Forelimb muscle (tissue), 1 donor: Measurements from ENCODE around the gene NDUFA7. TPM values are rescaled to one million over a fixed set of nuclear protein-coding genes. Genes with fewer than 3 reads are reported as not detected.
"Not testable (repeated sequence)": the region's sequence is repeated elsewhere in the genome, so short reads cannot be mapped to it uniquely, and the experiment has no call there.

Experiments used
- DNase-seq: peaks from one replicate; pipeline ENCODE4 v3.0.0-alpha.2; 2013; ENCODE audit warnings: low read depth
- polyA plus RNA-seq: library from polyadenylated mRNA; unstranded; fragments of 120-200 nt; gene quantifications from one replicate; pipeline ENCODE4 v1.2.1, GENCODE V29; 2013; ENCODE audit not compliant: insufficient read length

Gene NDUFA7
- polyA plus RNA-seq: 44.0 TPM

DNA sequence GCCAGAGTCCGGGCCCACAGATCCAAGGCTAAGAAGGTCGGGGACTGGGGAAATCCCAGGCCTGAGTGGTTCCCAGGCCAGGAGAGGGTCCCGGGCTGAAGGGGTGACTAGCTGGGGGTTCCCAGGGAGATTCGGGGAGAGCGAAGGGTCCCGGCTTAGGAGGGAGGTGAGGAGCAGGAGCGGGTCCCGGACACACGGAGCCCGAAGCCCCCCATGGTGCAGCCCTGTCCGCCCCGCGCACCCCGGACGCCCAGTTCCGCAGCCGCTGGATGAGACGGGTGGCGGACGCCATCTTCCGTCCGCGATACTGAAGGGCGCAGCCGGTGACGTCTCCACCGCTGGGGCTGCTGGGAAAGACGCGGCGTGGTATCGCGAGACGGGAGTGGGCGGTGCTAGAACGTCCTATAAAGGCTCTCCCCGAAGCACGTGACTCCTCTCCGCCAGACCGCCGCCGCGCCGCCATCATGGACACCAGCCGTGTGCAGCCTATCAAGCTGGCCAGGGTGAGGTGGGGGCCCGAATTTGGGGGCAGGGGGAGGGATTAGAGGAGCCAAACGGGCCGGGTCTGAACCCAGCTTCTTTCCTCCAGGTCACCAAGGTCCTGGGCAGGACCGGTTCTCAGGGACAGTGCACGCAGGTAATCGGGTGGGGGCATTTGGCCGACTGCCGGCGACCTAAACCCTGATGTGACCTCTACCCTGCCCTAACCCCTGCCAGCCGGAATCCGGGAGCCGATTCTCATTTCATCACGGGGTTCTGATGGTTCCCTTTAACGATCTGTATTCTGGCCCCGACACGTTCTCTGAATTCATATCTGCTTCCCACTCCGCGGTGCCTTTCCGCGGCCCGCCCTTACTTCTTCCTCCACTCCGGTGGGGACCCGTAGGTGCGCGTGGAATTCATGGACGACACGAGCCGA is at the start of gene NDUFA7, which contains the start of gene RPS28:
NDUFA7 (minus strand) TSS at position 309 of the 919 bp plus-strand sequence; CDS start at position 292, 17 bp downstream.
RPS28 (plus strand) TSS at position 430 of the 919 bp plus-strand sequence; CDS start at position 465, 35 bp downstream.
- DNase-seq: peak; percentile 95

DNA sequence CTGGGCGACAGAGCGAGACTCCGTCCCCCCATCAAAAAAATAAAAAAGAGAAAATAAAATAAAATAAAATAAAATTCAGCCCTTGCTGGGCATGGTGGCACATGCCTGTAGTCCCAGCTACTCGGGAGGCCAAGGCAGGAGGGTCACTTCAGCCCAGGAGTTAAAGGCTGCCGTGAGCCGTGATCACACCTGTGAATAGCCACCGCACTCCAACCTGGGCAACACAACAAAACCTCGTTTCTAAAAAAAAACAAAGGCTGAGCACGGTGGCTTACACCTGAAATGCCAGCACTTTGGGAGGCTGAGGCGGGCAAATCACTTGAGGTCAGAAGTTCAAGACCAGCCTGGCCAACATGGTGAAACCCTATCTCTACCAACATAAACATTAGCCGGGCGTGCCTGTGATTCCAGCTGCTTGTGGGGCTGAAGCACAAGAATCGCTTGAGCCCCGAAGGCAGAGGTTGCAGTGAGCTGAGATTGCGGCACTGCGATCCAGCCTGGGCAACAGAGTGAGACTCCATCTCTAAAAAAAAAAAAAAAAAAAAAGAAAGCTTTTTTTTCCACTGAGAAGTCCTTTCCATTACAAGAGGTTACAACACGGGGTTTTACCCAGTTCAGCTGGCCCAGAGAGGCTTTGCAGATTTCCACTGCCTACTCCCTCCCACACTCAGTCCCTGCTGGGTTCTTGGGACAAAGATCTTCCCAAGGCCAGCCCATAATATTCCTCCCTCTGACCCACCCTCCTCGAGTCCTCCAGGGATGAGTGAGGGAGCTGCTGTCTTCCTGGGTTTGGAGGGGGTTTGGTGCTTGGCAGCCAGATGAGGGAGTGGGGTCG is 49.2 kb upstream of the NDUFA7 start:
- DNase-seq: no peak

DNA sequence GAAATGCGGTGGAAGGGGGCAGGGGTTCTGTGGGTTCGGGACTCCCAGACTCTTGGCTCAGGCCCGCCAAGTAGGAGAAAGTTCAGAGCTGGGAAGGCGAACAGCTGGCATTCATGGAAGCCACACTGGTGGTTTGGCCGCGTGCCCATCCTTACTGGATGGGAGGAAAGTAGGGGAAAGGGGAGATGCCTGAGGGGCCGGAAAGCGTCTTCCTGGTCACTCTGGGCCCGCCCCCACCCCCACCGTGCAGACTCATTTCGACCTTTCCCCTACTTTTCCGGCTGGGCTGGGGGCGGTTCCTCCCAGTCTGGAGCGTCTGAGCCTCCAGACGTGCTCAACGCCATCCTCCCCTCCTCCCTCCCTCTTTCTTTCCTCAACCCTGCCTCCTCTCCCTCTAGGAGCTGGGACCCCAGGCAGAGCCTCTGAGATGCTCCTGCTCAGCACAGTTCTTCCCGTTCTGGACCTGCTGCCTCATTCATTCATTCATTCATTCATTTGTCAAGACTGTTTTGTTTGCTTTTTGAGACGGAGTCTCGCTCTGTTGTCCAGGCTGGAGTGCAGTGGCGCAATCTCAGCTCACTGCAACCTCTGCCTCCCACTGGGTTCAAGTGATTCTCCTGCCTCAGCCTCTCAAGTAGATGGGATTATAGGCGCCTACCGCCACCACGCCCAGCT is 46.3 kb upstream of the NDUFA7 start:
- DNase-seq: no peak

DNA sequence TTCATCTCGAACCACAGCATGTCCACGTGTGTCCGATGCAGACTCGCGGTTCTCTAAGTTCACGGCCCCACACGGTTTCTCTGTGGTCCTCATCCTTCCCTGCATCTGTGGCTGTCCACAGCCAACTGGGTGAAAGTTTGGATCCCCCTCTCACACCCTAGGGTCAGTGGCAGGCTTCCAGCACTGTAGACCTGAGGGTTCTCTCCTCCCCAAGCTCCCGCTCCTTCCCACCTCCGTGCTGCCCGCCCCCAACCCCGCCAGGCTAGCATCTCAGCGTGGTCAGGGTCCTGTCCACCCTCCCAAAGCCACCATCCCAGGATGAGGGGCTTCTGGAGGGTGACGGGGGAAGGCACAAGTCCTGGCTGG is 45.8 kb upstream of the NDUFA7 start:
- no peak for DNase-seq

DNA sequence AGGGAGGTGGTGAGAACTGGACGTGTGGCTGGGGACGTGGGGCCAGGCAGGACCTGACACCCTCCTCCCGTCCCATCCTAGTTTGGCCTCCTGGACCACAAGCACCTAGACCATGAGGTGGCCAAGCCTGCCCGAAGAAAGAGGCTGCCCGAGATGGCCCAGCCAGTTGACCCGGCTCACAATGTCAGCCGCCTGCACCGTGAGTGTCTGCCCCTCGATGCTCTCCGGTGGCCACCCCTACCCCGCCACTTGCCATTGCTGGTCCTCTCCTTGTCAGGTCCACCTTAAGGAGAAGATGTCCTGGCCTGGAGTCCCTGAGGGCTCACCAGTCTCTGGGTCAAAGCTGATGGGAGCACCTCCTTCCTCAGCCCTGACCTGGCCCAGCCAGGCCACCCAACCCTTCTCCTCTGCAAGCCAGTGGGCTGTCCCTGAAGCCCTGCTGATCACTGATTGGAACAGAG is 45.0 kb upstream of the NDUFA7 start:
- DNase-seq: no peak

DNA sequence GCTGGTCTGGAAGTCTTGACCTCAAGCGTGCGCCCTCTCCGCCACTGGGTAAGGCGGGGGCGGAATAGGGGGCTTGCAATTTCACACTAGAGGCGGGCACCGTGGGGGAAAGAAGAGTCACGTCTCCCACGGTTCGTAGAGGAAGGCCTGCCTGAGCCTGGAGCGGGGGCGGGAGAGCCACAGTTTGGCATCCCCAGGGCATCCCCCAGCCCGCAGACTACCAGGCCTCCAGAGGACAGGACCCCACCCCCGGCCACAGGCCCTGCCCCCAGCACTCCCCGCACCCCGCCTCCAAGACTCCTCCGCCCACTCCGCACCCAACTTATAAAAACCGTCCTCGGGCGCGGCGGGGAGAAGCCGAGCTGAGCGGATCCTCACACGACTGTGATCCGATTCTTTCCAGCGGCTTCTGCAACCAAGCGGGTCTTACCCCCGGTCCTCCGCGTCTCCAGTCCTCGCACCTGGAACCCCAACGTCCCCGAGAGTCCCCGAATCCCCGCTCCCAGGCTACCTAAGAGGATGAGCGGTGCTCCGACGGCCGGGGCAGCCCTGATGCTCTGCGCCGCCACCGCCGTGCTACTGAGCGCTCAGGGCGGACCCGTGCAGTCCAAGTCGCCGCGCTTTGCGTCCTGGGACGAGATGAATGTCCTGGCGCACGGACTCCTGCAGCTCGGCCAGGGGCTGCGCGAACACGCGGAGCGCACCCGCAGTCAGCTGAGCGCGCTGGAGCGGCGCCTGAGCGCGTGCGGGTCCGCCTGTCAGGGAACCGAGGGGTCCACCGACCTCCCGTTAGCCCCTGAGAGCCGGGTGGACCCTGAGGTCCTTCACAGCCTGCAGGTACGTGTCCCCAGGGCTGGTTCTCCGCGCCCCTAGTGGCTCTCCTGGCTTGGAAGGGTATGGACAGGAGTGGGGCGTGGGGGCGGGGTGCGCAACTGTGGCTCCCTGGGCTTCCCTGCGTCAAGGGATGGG is 42.9 kb upstream of the NDUFA7 start, which contains the start of gene ANGPTL4:
ANGPTL4 (plus strand) TSS at position 353 of the 969 bp plus-strand sequence; CDS start at position 520, 167 bp downstream.
- no peak for DNase-seq

DNA sequence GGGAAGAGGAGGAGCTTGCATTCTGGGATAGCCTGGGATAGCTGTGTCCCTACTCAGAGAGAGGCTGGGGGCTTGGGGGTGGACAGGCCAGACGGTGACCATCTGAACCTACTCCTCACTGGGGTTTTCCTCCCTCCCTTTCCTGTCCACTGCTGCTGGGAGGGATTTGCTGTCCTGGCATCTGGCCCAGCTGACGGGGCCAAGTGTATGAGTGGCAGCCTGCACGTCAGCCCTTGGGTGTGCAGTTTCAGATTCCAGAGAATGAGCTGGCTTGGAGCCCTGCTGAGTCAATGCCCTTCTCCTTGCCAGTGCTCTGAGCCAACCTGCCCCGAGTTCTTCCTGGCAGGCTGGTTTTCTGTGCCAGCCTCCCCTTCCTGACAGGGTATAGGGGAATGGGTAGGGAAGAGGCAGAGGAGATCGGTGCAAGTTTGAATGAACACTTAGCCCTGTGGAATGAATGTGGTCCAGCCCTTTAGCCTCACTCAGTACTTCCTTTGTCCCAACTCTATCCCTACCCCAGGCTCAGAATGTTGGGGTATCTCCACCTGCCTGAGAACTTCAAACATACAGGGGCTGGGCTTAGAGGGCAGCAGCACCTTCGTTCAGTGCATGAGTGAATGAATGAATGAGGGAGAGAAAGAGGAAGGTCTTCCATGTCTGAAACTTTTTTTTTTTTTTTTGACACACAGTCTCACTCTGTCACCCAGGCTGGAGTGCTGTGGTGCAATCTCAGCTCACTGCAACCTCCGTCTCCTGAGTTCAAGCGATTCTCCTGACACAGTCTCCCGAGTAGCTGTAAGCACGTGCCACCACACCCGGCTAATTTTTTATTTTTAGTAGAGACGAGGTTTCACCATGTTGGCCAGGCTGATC is 41.0 kb upstream of the NDUFA7 start:
- no peak for DNase-seq

DNA sequence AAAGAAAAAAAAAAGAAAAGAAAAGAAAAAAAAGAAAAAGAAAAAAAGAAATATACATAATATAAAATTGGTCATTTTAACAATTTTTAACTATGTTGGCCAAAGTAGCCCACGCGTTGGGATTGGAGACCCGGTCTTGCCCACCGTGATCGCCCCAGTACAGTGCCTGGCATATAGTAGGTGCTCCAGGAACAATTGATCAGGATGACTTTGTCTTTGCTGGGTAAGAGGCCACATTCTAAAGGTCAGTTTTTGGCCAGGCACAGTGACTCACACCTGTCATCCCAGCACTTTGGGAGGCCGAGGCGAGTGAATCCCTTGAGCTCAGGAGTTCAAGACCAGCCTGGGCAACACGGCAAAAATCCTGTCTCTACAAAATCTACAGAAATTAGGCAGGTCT is 39.0 kb upstream of the NDUFA7 start:
- DNase-seq: no peak

DNA sequence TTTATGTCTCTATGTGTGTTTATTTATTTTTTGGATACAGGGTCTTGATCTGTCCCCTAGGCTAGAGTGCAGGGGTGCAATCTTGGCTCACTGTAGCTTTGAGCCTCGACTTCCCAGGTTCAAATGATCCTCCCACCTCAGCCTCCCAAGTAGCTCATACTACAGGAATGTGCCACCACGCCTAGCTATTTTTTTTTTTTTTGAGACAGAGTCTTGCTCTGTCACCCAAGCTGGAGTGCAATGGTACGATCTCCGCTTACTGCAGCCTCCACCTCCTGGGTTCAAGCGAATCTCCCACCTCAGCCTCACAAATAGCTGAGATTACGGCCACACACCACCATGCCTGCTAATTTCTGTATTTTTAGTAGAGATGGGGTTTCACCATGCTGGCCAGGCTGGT is 37.8 kb upstream of the NDUFA7 start:
- no peak for DNase-seq

DNA sequence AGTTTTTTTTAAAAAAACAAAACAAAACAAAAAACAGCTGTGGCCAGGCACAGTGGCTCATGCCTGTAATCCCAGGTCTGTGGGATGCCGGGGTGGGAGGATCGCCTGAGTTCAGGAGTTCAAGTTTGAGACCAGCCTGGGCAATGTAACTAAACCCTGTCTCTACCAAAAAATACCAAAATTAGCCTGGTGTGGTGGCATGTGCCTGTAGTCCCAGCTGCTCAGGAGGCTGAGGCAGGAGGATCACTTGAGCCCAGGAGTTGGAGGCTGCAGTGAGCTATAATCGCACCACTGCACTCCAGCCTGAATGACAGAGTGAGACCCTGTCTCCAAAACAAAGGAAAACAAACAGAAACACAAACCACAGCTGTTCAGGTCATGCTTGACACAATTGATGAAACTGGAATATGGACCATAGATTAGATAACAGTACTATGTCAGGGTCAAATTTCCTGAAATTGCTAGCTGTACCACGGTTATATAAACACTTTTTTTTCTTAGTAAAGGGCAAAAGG is 35.9 kb upstream of the NDUFA7 start:
- DNase-seq: no peak

DNA sequence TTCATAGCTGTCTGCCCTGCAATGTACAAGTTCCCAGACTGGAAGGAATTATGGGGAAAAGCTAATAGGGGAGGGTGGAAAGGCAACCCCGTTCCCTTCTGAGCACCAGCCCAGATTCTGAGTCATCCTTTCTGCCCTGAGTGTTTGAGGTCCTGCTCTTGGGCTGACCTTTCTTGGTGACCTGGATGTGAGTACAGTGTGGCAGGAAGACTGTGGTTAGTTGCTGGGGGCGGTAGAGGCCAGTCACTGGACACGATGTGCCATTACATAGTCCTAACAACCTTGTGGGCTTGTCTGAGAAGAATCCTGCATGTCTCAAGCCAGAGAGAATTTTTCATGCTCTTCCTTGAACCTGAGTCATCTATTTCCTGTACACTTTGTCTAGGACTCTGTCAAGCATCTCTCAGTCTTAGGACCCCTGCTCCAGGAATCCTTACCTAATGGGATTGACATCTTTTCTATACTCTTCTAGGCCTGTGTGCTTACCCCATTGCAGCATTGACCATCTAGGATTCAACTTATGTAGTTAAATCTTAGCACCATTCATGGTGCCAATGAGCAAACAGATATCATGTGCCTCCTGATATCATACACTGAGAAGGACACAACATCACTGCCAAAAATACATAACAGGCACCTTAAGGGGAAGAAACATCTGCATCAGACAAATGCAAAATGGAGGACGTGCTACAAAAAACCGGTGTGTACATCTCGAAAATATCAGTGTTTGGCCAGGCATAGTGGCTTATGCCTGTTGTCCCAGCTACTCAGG is 34.6 kb upstream of the NDUFA7 start:
- DNase-seq: no peak

DNA sequence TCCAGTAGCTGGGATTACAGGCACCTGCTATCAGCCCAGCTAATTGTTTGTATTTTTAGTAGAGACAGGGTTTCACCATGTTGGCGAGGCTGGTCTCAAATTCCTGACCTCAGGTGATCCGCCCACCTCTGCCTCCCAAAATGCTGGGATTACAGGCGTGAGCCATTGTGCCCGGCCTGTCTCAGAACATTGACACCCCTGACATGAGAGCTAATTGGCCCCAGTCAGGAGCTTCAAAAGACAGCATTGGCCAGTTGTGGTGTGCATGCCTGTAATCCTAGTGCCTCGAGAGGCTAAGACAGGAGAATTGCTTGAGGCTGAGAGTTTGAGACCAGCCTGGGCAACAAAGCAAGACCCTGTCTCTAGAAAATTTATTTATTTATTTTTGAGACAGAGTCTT is 31.7 kb upstream of the NDUFA7 start:
- not testable (repeated sequence) for DNase-seq

DNA sequence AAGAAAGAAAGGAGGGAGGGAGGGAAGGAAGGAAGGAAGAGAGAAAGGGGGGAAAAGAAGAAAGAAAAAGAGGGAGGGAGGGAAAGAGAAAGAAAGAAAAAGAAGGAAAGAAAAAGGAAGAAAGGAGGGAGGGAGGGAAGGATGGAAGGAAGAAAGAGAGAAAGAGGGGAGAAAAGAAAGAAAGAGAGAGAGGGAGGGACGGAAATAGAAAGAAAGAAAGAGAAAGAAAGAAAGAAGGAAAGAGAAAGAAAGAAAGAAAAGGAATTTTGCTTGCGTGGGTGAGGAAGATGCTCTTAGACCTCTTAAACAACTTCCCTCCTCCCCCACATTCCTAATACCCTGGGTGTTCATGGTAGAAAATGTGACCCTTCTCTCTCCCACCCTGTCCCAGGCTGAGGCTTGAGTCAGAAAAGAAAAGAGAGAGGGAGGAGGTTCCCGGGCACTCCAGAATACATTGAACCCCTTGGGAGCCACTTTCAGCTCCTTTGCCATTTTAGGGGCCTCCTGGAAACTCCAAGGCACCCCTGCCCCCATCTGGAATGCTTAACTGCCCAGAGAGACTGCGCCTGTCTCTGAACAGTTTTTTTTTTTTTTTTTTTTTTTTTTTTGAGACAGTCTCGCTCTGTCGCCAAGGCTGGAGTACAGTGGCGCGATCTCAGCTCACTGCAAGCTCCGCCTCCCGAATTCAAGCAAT is 31.1 kb upstream of the NDUFA7 start:
- no peak for DNase-seq

DNA sequence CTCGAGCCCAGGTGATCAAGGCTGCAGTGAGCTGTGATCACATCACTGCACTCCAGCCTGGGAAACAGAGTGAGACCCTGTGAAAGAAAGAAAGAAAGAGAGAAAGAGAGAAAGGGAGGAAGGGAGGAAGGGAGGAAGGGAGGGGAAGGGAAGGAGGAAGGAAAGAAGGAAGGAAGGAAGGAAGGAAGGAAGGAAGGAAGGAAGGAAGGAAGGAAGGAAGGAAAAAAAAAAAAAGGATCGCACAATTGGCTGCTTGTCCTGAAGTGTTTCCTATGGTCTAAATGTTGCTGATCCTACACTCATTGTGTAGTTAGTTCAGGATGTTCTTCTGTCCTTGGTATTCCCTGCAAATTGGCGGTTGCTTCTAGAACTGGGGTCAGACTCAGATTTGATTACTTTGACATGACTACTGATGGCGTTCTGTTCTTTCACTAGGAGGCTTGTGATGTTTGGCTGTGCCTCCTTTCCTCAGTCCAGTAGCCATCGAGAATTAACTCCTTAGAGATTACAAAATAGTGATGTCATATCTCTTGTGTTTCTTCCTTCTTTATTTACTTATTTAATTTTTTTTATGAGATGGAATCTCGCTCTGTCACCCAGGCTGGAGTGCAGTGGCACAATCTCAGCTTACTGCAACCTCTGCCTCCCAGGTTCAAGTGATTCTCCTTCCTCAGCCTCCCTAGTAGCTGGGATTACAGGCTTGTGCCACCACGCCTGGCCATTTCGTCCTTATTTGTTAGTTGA is 28.6 kb upstream of the NDUFA7 start:
- not testable (repeated sequence) for DNase-seq

DNA sequence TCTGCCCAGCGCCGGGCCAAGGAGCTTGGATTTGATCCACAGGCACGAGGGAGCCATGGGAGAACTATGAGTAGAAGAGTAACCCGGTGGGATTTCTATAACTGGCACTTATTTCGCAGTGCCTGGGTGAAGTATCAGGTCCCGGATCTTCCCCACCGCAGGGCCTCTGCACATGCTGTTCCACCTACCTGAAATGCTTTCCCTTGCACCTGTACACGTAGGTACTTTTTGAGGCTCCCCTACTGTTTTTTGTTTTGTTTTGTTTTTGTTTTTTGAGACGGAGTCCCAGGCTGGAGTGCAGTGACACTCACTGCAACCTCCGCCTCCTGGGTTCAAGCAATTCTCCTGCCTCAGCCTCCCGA is 22.3 kb upstream of the NDUFA7 start:
- DNase-seq: no peak

DNA sequence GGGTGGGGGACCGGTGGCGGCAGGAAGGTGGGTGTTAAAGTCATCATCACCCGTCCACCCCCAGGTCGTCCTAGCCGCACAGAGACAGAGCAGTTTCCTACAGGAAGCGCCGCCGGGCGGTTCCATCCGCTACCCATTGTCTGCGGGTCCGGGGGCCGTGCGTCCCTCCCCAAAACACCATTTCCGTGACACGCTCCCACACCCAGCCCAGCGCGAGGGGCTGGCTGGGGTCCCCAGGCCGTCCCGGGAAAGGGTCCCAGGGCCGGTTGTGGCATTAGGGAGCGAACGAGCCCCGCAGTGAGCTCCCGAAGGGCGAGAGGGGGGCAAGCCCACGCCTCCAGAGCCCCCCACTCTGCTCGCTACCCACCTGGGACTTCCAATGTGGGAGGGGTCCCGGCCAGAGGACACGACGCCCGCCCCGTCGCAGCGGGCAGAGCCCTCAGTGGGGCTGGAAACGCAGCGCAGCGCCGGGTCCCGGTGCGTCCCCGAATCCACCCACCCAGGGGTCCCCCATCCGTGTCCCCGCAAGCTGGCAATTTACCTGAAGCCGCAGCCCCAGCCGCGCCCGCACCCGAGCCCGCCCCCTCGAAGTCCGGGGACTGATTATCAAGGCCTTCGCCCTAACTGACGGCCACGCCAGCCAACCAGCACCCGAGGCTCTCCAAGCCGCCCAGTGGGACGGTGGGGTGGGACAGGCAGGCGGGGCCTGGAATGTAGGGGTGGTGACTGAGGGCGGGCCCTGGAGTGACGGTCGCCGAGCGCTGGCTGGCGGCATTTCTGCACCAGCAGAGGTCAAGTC is 21.7 kb upstream of the NDUFA7 start, which contains the start of gene KANK3:
KANK3 (minus strand) TSS at position 579 of the 799 bp plus-strand sequence. CDS start 5,434 bp downstream, outside the sequence.
- no peak for DNase-seq
